HG03442 (cell line): ENCODE results near the gene KIF6.

Experiments used
- ATAC-seq: cut with Tn5 transposase; IDR thresholded peaks from one replicate; pipeline ENCODE4 v1.9.1; 2021; ENCODE audit warnings: mild to moderate bottlenecking, moderate library complexity; ENCODE audit not compliant: unreplicated experiment

KIF6 gene

GRCh38 chr6:39602601-39603519 is 122.3 kb downstream of the KIF6 start:
- no peak for ATAC-seq

GRCh38 chr6:39599973-39600372 is 125.2 kb downstream of the KIF6 start:
- no peak for ATAC-seq

- no peak for ATAC-seq
Measured at GRCh38 chr6:39599341-39599740, 125.9 kb downstream of the KIF6 start.

- ATAC-seq = no peak
Measured at GRCh38 chr6:39594285-39594684, 130.9 kb downstream of the KIF6 start.

- ATAC-seq = no peak
Measured at GRCh38 chr6:39593646-39594045, 131.6 kb downstream of the KIF6 start.

- ATAC-seq = no peak
Measured at GRCh38 chr6:39590871-39591393, 134.3 kb downstream of the KIF6 start.

- no peak for ATAC-seq
Measured at GRCh38 chr6:39587080-39587479, 138.1 kb downstream of the KIF6 start.

- no peak for ATAC-seq
Measured at GRCh38 chr6:39585641-39586040, 139.6 kb downstream of the KIF6 start.

GRCh38 chr6:39577446-39578165 is 147.6 kb downstream of the KIF6 start:
- ATAC-seq = no peak

GRCh38 chr6:39576556-39577303 is 148.5 kb downstream of the KIF6 start:
- no peak for ATAC-seq

GRCh38 chr6:39574991-39575390 is 150.2 kb downstream of the KIF6 start:
- ATAC-seq = no peak

- ATAC-seq = no peak
Measured at GRCh38 chr6:39573541-39573940, 151.7 kb downstream of the KIF6 start.

- no peak for ATAC-seq
Measured at GRCh38 chr6:39572661-39573340, 152.4 kb downstream of the KIF6 start.

GRCh38 chr6:39568896-39569295 is 156.3 kb downstream of the KIF6 start:
- ATAC-seq = no peak

GRCh38 chr6:39567091-39567490 is 158.1 kb downstream of the KIF6 start:
- no peak for ATAC-seq

- ATAC-seq = no peak
Measured at GRCh38 chr6:39566456-39566855, 158.8 kb downstream of the KIF6 start.

GRCh38 chr6:39565956-39566355 is 159.3 kb downstream of the KIF6 start:
- ATAC-seq = no peak

- no peak for ATAC-seq
Measured at GRCh38 chr6:39563566-39564311, 161.5 kb downstream of the KIF6 start.

- ATAC-seq = no peak
Measured at GRCh38 chr6:39561536-39562266, 163.5 kb downstream of the KIF6 start.
